Measurements from ENCODE around the gene GTPBP2. TPM values are rescaled to one million over a fixed set of nuclear protein-coding genes. Genes with fewer than 3 reads are reported as not detected.
A peak's percentile ranks its signal among the peaks of the same experiment; 100 is the strongest.

Gene GTPBP2, protein sequence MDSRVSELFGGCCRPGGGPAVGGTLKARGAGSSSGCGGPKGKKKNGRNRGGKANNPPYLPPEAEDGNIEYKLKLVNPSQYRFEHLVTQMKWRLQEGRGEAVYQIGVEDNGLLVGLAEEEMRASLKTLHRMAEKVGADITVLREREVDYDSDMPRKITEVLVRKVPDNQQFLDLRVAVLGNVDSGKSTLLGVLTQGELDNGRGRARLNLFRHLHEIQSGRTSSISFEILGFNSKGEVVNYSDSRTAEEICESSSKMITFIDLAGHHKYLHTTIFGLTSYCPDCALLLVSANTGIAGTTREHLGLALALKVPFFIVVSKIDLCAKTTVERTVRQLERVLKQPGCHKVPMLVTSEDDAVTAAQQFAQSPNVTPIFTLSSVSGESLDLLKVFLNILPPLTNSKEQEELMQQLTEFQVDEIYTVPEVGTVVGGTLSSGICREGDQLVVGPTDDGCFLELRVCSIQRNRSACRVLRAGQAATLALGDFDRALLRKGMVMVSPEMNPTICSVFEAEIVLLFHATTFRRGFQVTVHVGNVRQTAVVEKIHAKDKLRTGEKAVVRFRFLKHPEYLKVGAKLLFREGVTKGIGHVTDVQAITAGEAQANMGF
- total RNA-seq (2014; rRNA removed; shearing (Covaris generic); ENCODE audit: low replicate concordance), result 70.3 and 72.3 TPM in 2 replicates

DNA sequence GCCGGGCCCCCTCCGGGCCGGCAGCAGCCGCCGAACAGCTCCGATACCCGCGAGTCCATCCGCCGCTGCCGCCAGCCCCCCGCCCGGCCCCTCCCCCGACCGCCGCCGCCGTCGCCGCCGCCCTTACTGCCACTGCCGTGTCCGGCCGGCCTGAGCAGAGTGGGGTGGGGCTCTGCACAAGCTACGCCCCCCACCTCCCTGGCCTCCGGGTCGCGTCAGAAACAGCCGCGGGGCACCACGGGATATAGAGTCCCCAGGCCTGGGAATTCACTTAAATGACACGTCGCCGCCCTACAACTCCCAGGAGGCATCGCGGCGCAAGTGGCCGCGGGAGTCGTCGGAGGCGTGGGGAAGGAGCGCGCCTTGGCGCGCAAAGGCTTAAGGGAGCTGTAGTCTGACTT, at the start of gene GTPBP2:
Gene GTPBP2, minus strand, starts transcription at position 161 of the 401 bp plus-strand sequence. Its CDS starts 102 bp downstream, at position 59.
- Histone ChIP-seq H2AFZ (ENCODE audit: low read length) (peak within 1 kb of the TSS; percentile 80; the same call in 1 of the 2 replicates), H3K4me1 (ENCODE audit: low read length) (peaks cover 32% of the 10 kb centered on the region), H3K9me3 (ENCODE audit: low read length) (no peaks in the 10 kb centered on the region), H3K27me3 (ENCODE audit: low read length) (no peaks in the 10 kb centered on the region), H3K79me2 (ENCODE audit: low read length) (peaks cover 30% of the 10 kb centered on the region), H4K20me1 (ENCODE audit: insufficient read depth, low read depth, low read length) (peaks cover 3% of the 10 kb centered on the region; the same call in 1 of the 2 replicates), H3K9ac (ENCODE audit: low read length) (peak within 1 kb of the TSS; percentile 95), H3K4me3 (ENCODE audit: low read length) (peak within 1 kb of the TSS; percentile 100), H3K27ac (ENCODE audit: low read length) (peak within 1 kb of the TSS; percentile 91), H3K4me2 (ENCODE audit: low read depth, low read length, poor library complexity, severe bottlenecking) (peak within 1 kb of the TSS; percentile 95), H3K36me3 (ENCODE audit: insufficient read depth, low read length) (peaks cover 17% of the 10 kb centered on the region; the same call in 1 of the 2 replicates), H3K9me2 (replicated peaks; ENCODE audit: insufficient read depth, low read length) (no peaks in the 10 kb centered on the region)
- peak; percentile 99 for DNase-seq

DNA sequence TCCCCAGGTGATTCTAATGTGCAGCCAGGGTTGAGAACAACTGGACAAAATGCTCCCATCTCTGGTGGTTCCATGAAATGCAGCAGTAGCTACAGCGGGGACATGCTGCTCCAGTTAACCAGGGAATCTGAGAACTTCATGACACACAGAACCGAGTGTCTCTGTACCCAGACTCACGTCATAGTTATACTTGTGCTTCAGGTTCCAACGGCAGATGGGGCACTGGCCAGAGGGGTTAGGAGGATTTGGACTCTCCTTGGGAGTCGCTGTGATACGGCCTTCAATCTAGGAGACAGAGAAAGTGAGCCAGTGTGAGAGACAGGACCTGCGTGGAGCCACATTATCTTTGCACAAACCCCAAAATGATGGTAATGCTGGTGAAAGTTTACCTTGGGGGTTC, 49.3 kb upstream of the GTPBP2 start:
- no peak overlapping the region for H2AFZ ChIP-seq (ENCODE audit: low read length)
- no peak overlapping the region for H3K9ac ChIP-seq (ENCODE audit: low read length)
- H3K36me3 ChIP-seq (ENCODE audit: insufficient read depth, low read length), result peaks cover 16% of the 10 kb centered on the region; the same call in 1 of the 2 replicates
- no peak overlapping the region for H3K4me3 ChIP-seq (ENCODE audit: low read length)
- no peak overlapping the region for H3K27ac ChIP-seq (ENCODE audit: low read length)
- peaks cover 34% of the 10 kb centered on the region for H3K79me2 ChIP-seq (ENCODE audit: low read length)
- peaks cover 25% of the 10 kb centered on the region for H4K20me1 ChIP-seq (ENCODE audit: insufficient read depth, low read depth, low read length)
- DNase-seq, result no peak
- H3K4me1 ChIP-seq (ENCODE audit: low read length), result peaks cover 5% of the 10 kb centered on the region
- no peak overlapping the region for H3K4me2 ChIP-seq (ENCODE audit: low read depth, low read length, poor library complexity, severe bottlenecking)
- no peaks in the 10 kb centered on the region for H3K9me3 ChIP-seq (ENCODE audit: low read length)
- H3K27me3 ChIP-seq (ENCODE audit: low read length), result no peaks in the 10 kb centered on the region
- no peaks in the 10 kb centered on the region for H3K9me2 ChIP-seq (replicated peaks; ENCODE audit: insufficient read depth, low read length)

DNA sequence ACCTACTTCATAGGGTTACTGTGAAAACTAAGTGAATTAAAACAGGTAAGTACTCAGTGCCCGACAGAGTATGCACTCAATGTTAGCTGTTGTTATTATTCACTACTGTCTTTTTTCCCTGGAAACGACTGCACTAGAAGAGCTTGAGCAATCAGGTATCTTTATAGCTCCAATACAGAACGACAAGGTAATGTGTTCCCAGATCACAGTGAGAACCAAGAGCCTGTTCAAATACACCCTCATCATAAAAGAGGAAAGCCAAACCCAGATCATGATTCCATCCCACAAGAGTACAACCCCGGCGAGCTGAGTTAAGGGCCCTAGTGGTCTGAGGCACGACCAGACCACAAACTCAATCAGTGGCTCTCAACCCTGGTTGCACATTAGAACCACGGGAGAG, 48.7 kb upstream of the GTPBP2 start:
- H3K27ac ChIP-seq (ENCODE audit: low read length), result no peak overlapping the region
- H3K9me3 ChIP-seq (ENCODE audit: low read length), result no peaks in the 10 kb centered on the region
- peaks cover 11% of the 10 kb centered on the region; the same call in 1 of the 2 replicates for H3K36me3 ChIP-seq (ENCODE audit: insufficient read depth, low read length)
- no peaks in the 10 kb centered on the region for H3K27me3 ChIP-seq (ENCODE audit: low read length)
- H3K79me2 ChIP-seq (ENCODE audit: low read length), result peaks cover 28% of the 10 kb centered on the region
- no peak for DNase-seq
- H3K4me3 ChIP-seq (ENCODE audit: low read length), result no peak overlapping the region
- H3K4me1 ChIP-seq (ENCODE audit: low read length), result no peaks in the 10 kb centered on the region
- no peak overlapping the region for H2AFZ ChIP-seq (ENCODE audit: low read length)
- H3K4me2 ChIP-seq (ENCODE audit: low read depth, low read length, poor library complexity, severe bottlenecking), result no peak overlapping the region
- H3K9ac ChIP-seq (ENCODE audit: low read length), result no peak overlapping the region
- peaks cover 20% of the 10 kb centered on the region for H4K20me1 ChIP-seq (ENCODE audit: insufficient read depth, low read depth, low read length)
- no peaks in the 10 kb centered on the region for H3K9me2 ChIP-seq (replicated peaks; ENCODE audit: insufficient read depth, low read length)

DNA sequence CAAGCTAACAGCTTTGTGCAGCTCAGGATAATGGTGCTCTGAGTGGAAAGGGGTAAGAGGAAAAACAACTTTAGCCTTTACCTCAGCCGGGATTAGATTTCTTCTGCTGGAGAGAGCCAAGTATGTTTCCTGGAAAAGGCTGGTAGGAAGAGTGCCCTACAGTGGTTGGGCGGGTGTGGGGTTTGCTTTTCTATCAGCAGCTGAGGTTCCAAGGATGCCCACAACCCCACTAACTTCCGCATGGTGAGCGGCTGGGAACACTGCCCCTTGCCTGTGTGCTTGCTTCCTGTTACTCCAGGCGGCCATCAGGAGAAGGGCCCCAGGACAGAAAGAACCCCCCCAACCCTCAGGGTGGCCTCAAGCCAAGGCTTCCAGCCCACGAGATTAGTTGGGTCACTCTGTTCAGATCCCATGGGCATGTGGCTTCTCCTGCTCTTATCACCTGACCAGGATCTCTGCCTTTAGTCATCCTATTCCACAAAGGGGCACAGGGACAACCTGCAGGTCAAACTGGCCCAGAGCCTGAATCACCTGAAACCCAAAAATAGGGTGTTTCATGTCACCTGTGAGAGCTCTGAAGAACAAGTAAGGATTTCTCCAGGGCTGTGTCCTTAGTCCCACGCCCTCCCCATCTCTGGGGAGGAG, 48.0 kb upstream of the GTPBP2 start:
- no peak for DNase-seq
- H3K9ac ChIP-seq (ENCODE audit: low read length), result no peak overlapping the region
- peaks cover 14% of the 10 kb centered on the region for H4K20me1 ChIP-seq (ENCODE audit: insufficient read depth, low read depth, low read length)
- H3K36me3 ChIP-seq (ENCODE audit: insufficient read depth, low read length), result peaks cover 6% of the 10 kb centered on the region; the same call in 1 of the 2 replicates
- H2AFZ ChIP-seq (ENCODE audit: low read length), result no peak overlapping the region
- no peaks in the 10 kb centered on the region for H3K4me1 ChIP-seq (ENCODE audit: low read length)
- H3K27me3 ChIP-seq (ENCODE audit: low read length), result no peaks in the 10 kb centered on the region
- no peaks in the 10 kb centered on the region for H3K9me3 ChIP-seq (ENCODE audit: low read length)
- no peak overlapping the region for H3K27ac ChIP-seq (ENCODE audit: low read length)
- no peaks in the 10 kb centered on the region for H3K9me2 ChIP-seq (replicated peaks; ENCODE audit: insufficient read depth, low read length)
- no peak overlapping the region for H3K4me3 ChIP-seq (ENCODE audit: low read length)
- peaks cover 22% of the 10 kb centered on the region for H3K79me2 ChIP-seq (ENCODE audit: low read length)
- no peak overlapping the region for H3K4me2 ChIP-seq (ENCODE audit: low read depth, low read length, poor library complexity, severe bottlenecking)

- H2AFZ ChIP-seq (ENCODE audit: low read length), result no peak overlapping the region
- H3K9me3 ChIP-seq (ENCODE audit: low read length), result no peaks in the 10 kb centered on the region
- DNase-seq, result no peak
- peaks cover 1% of the 10 kb centered on the region; the same call in 1 of the 2 replicates for H3K79me2 ChIP-seq (ENCODE audit: low read length)
- H3K27ac ChIP-seq (ENCODE audit: low read length), result no peak overlapping the region
- H3K9ac ChIP-seq (ENCODE audit: low read length), result no peak overlapping the region
- H3K36me3 ChIP-seq (ENCODE audit: insufficient read depth, low read length), result peaks cover 1% of the 10 kb centered on the region; the same call in 1 of the 2 replicates
- H3K4me3 ChIP-seq (ENCODE audit: low read length), result no peak overlapping the region
- 0 out of 2 replicates have a peak, but pooled peaks cover 2% of the 10 kb centered on the region for H4K20me1 ChIP-seq (ENCODE audit: insufficient read depth, low read depth, low read length)
- H3K4me1 ChIP-seq (ENCODE audit: low read length), result no peaks in the 10 kb centered on the region
- H3K4me2 ChIP-seq (ENCODE audit: low read depth, low read length, poor library complexity, severe bottlenecking), result no peak overlapping the region
- no peaks in the 10 kb centered on the region for H3K9me2 ChIP-seq (replicated peaks; ENCODE audit: insufficient read depth, low read length)
- no peaks in the 10 kb centered on the region for H3K27me3 ChIP-seq (ENCODE audit: low read length)
Measured at GRCh38 chr6:43674921-43675320, 45.9 kb upstream of the GTPBP2 start.

- Histone ChIP-seq H3K9me3 (ENCODE audit: low read length) (no peaks in the 10 kb centered on the region), H3K79me2 (ENCODE audit: low read length) (no peaks in the 10 kb centered on the region), H3K9me2 (replicated peaks; ENCODE audit: insufficient read depth, low read length) (no peaks in the 10 kb centered on the region), H3K4me3 (ENCODE audit: low read length) (no peak overlapping the region), H3K36me3 (ENCODE audit: insufficient read depth, low read length) (no peaks in the 10 kb centered on the region), H3K4me2 (ENCODE audit: low read depth, low read length, poor library complexity, severe bottlenecking) (no peak overlapping the region), H3K9ac (ENCODE audit: low read length) (no peak overlapping the region), H3K27me3 (ENCODE audit: low read length) (no peaks in the 10 kb centered on the region), H4K20me1 (ENCODE audit: insufficient read depth, low read depth, low read length) (no peaks in the 10 kb centered on the region), H3K27ac (ENCODE audit: low read length) (no peak overlapping the region), H3K4me1 (ENCODE audit: low read length) (no peaks in the 10 kb centered on the region), H2AFZ (ENCODE audit: low read length) (no peak overlapping the region)
- DNase-seq, result no peak
Measured at GRCh38 chr6:43674291-43674690, 45.2 kb upstream of the GTPBP2 start.

DNA sequence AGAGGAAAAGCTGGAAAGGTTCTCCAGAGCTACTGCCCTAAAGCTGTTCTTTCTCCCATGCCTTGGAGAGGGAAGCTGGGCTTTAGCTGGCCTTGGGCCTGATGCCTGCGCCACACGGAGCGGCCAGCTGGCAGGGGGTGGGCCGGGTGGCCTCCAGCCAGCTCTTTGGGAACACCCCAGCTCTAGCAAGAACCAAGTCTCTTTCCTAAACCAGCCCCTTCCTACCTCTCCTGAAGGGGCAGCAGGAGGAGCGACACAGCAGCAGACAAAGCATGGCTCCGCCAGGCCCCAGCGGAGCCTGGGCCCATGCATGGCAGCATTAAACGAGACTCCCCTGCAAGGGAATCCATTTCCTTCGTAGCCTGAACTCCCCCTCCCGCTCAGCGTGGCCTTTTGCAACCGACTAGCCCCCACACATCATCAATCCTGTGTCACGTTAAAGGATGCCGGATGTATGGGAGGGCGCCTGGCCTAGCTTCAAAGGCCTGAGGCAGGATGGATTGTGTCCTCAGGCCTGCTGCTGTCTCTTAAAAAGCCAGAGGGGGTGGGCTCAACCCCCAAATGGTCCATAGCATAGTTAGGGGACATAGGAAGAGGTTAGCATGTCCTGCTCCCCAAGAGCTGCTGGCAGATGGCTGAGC, 44.5 kb upstream of the GTPBP2 start:
- Histone ChIP-seq H3K27me3 (ENCODE audit: low read length) (no peaks in the 10 kb centered on the region), H3K4me3 (ENCODE audit: low read length) (no peak overlapping the region), H3K4me2 (ENCODE audit: low read depth, low read length, poor library complexity, severe bottlenecking) (no peak overlapping the region), H4K20me1 (ENCODE audit: insufficient read depth, low read depth, low read length) (peaks cover 7% of the 10 kb centered on the region; the same call in 1 of the 2 replicates), H3K36me3 (ENCODE audit: insufficient read depth, low read length) (no peaks in the 10 kb centered on the region), H3K9ac (ENCODE audit: low read length) (no peak overlapping the region), H3K79me2 (ENCODE audit: low read length) (no peaks in the 10 kb centered on the region), H3K4me1 (ENCODE audit: low read length) (no peaks in the 10 kb centered on the region; the same call in 1 of the 2 replicates), H3K9me2 (replicated peaks; ENCODE audit: insufficient read depth, low read length) (no peaks in the 10 kb centered on the region), H3K27ac (ENCODE audit: low read length) (no peak overlapping the region), H3K9me3 (ENCODE audit: low read length) (no peaks in the 10 kb centered on the region), H2AFZ (ENCODE audit: low read length) (no peak overlapping the region)
- no peak for DNase-seq
